Hematopoietic multipotent progenitor cell treated with erythropoietin and hydrocortisone succinate and interleukin-3 and kit ligand, for 15 days (in vitro differentiated cells): ENCODE measurements around the gene DTWD2.
"Not testable (repeated sequence)": the region's sequence is repeated elsewhere in the genome, so short reads cannot be mapped to it uniquely, and the experiment has no call there.

Experiments used
- DNase-seq: peaks from one replicate; pipeline ENCODE4 v3.0.0-alpha.2; 2015; ENCODE audit warnings: low spot score

DTWD2 gene

GRCh38 chr5:118863345-118863744, 125.0 kb downstream of the DTWD2 start:
- DNase-seq, result no peak

GRCh38 chr5:118862596-118862995, 125.8 kb downstream of the DTWD2 start:
- DNase-seq, result no peak

GRCh38 chr5:118857700-118858099, 130.6 kb downstream of the DTWD2 start:
- DNase-seq, result no peak

DNA sequence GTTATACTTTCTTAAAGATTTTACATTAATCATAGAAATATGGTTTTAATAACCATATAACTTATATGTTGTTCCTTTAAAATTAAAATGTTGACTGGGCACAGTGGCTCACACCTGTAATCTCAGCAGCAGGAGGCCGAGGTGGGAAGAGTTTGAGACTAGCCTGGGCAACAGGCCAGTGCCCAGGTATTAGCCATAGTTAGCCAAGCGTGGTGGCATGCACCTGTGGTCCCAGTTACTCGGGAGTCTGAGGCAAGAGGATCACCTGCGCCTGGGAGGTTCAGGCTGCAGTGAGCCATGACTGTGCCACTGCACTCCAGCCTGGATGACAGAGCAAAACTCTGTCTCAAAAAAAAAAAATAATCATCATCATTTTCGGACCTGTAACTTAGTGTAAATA, 133.5 kb downstream of the DTWD2 start:
- no peak for DNase-seq

DNA sequence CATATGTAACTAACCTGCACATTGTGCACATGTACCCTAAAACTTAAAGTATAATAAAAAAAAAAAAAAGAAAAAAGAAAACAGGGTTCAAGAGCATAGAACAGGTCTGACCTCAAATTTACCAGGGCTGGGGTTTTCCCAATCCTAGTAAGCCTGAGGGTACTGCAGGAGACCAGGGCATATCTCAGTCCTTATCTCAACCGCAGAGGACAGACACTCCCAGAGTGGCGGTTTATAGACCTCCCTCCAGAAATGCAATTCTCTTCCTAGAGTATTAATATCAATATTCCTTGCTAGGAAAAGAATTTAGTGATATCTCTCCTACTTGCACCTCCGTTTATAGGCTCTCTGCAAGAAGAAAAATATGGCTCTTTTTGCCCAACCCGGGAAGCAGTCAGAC, 136.6 kb downstream of the DTWD2 start:
- not testable (repeated sequence) for DNase-seq

- not testable (repeated sequence) for DNase-seq
Observed at GRCh38 chr5:118849507-118849906, 138.8 kb downstream of the DTWD2 start.

GRCh38 chr5:118844351-118844750, 144.0 kb downstream of the DTWD2 start:
- DNase-seq, result no peak

- no peak for DNase-seq
Observed at GRCh38 chr5:118834710-118835109, 153.6 kb downstream of the DTWD2 start.

GRCh38 chr5:118832974-118833373, 155.4 kb downstream of the DTWD2 start:
- DNase-seq, result no peak

DNA sequence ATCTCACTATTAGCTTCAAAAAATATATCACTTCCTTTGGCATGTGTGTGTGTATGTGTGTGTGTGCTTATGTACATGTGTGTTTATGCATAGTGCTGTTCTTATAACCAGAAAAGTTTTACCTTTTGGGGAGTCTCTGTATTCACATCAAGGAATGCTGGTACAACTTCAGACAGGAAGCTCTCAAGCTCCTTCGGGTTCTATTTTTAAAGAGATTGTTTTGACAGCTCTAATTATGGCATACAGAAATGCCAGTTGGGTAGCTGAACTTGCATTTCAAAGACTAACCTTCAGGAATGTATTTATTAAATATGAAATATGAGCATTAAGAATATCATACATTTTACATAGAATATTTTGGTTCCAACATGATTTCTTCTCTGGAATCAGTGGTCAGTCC, 163.1 kb downstream of the DTWD2 start:
- no peak for DNase-seq

DNA sequence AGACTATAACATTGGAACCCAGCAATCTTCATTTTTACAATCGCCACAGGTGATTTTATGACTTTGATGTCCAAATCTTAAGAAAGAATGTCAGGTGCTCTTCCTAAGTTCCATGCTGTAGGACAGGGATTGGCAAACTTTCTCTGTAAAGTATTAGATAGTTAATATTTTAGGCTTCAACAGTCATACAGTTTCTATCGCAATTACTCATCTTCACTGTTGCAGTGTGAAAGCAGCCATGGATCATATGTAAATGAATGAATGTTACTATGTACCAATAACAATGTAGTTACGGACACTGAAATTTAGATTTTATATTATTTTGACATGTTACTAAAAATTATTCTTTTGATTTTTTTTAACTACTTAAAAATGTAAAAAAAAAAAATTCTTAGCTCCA, 169.7 kb downstream of the DTWD2 start:
- DNase-seq, result no peak

GRCh38 chr5:118808441-118808840, 179.9 kb downstream of the DTWD2 start:
- DNase-seq, result no peak

DNA sequence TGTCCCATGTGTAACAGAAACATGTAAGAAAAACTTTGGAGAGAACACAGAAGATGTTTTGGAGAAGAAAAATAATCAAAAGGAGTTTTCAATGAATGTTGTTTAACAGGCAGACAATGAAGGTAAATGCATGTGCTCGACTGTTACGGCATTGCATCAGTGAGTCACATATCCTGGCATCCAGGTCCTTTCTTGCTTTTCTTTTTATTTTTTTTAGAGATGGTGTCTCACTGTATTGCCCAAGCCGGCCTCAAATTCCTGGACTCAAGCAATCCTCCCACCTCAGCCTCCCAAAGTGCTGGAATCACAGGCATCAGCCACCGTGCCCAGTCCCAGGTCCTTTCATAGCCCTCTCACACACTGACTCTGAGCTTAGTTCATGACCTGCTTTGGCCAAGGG, 181.8 kb downstream of the DTWD2 start:
- no peak for DNase-seq

GRCh38 chr5:118802335-118802734, 186.0 kb downstream of the DTWD2 start:
- no peak for DNase-seq

DNA sequence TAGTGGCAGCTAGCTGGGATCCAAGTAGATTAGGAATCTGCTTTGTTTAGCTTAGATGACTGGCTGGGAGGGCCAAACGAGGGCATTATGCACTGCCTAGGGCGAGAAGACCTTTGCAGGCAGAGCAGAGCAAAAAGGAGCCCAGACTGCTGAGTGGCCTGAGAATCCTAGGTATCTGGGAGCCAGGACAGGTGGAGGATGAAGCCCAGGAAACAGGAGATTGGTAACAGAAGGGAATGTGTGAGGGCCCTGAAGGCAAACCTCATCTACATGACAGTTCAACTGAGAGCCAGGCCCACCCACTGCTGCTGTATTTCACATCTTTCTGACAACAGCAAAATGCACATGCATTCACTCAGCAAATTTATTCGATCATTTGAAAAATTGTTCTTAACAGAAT, 192.3 kb downstream of the DTWD2 start:
- no peak for DNase-seq

DNA sequence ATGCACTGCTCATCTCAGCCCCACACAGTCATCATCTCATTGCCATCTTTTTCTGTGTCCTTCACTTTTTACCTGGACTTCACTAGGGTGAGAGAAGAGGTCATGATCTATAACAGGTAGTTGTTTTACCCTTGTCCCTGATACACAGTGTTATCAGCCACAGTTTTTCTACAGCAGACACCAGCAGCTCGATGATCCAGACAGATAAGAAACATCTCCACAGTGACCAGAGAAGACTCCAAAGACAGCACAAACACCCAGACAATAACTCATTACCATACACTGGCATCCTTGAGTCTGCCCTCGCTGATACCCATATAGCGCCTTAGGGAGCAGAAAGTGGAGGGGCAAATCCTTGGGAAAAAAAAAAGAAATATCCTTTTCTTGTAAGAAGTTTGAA, 194.1 kb downstream of the DTWD2 start:
- no peak for DNase-seq

DNA sequence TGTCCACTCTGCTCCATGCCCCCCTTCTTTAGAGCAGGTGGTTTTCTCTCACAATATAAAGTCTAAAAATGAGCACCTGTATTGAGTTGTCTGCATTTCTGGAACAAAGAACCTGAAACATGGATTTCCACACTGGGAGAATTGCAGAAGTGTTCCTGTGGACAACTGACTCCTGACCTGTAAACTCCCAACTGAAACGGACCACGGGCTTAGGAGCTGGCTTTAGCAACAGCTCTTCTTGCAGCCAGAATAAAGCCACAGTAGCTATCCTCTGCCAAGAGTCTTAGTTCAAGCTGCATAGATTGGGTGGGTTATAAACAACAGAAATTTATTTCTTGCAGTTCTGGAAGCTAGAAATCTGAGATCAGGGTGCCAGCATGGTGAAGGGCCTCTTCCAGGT, 194.7 kb downstream of the DTWD2 start:
- no peak for DNase-seq

GRCh38 chr5:118793091-118793490, 195.3 kb downstream of the DTWD2 start:
- no peak for DNase-seq

- peak; percentile 23 for DNase-seq
Observed at GRCh38 chr5:118791926-118792734, 196.2 kb downstream of the DTWD2 start.

- DNase-seq, result no peak
Observed at GRCh38 chr5:118789366-118789765, 199.0 kb downstream of the DTWD2 start.

- DNase-seq, result no peak
Observed at GRCh38 chr5:118788351-118788750, 200.0 kb downstream of the DTWD2 start.
